AG04450 (cell line): Measurements from ENCODE around the gene UGT2A2. TPM values are rescaled to one million over a fixed set of nuclear protein-coding genes. Genes with fewer than 3 reads are reported as not detected.

Experiments used
- CTCF ChIA-PET: fragments of 300-600, 350-600 bp; formaldehyde crosslinking; extraction: SDS; loops from one replicate; lab custom pipeline; 2022; ENCODE audit warnings: antibody characterized with exemption, inconsistent platforms; lab: Charles Lee
- POLR2A ChIA-PET: fragments of 350-600 bp; formaldehyde crosslinking; extraction: SDS; loops from one replicate; lab custom pipeline; 2021; ENCODE audit warnings: antibody characterized with exemption, inconsistent platforms; lab: Yijun Ruan, JAX
- DNase-seq: peaks from one replicate; pipeline ENCODE4 v3.0.0-alpha.2; 2011; ENCODE audit warnings: low read depth, low spot score
- H3K27ac ChIP-seq: one replicate; pipeline ENCODE4 v1.5.1; 2012; ENCODE audit warnings: low read depth, low read length, control low read depth
- H3K27me3 ChIP-seq: one replicate; pipeline ENCODE4 v1.6.0; 2012; ENCODE audit warnings: low read length; ENCODE audit not compliant: control insufficient read depth, insufficient read depth
- H3K4me3 ChIP-seq: 2 replicates; pipeline ENCODE4 v1.5.1; 2011; ENCODE audit warnings: mild to moderate bottlenecking, low read depth, low read length, control low read depth
- H3K9me3 ChIP-seq: 2 replicates; pipeline ENCODE4 v1.5.1; 2012; ENCODE audit warnings: low read length; ENCODE audit not compliant: control insufficient read depth, insufficient read depth
- CTCF ChIP-seq: IDR thresholded peaks from 2 replicates; pipeline ENCODE4 v1.5.1; 2011; ENCODE audit warnings: low read depth, low read length, control low read depth, inconsistent platforms
- polyA plus RNA-seq: library from polyadenylated mRNA; depleted of rRNA; stranded (reverse); fragments of >200 nt; gene quantifications from 2 replicates; pipeline ENCODE4 v1.2.3, GENCODE V29; 2011

The UGT2A2 gene
- polyA plus RNA-seq, 1 experiment = not detected

DNA sequence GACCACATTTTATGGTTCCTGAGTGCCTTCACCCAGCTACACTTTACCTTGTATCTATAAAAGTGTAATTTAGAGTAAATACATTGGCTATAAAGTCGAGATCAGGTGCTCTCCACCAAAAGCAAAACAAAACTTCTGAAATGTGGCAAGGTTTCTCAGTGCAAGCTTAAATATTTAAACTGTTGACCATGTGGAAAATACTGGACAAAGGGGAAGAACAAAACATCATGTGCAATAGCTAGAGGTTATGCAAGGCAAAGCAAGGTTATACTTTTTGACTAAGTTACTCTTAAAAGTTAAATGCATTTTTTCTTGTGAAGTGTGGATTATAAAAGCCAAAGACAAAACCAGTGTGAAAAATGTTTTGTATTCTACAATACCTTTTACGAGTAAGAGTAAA lies 55.9 kb downstream of the UGT2A2 start:
- POLR2A ChIA-PET = no interaction called here
- Histone ChIP-seq H3K9me3 (no peaks in the 10 kb centered on the region), H3K27me3 (no peaks in the 10 kb centered on the region), H3K27ac (no peak overlapping the region), H3K4me3 (no peak overlapping the region)
- no peak for TF ChIP-seq CTCF
- DNase-seq = no peak
- CTCF ChIA-PET = no interaction called here

- no peak overlapping the region for H3K4me3 ChIP-seq
- H3K9me3 ChIP-seq = peaks cover 7% of the 10 kb centered on the region; the same call in 1 of the 2 replicates
- ChIA-PET CTCF (no interaction called here), POLR2A (no interaction called here)
- H3K27ac ChIP-seq = no peak overlapping the region
- TF ChIP-seq CTCF = no peak
- no peaks in the 10 kb centered on the region for H3K27me3 ChIP-seq
- no peak for DNase-seq
Observed at GRCh38 chr4:69577245-69577644, 62.2 kb downstream of the UGT2A2 start.

- ChIA-PET CTCF (no interaction called here), POLR2A (no interaction called here)
- Histone ChIP-seq H3K4me3 (no peak overlapping the region), H3K27me3 (no peaks in the 10 kb centered on the region), H3K27ac (no peak overlapping the region), H3K9me3 (peaks cover 7% of the 10 kb centered on the region; the same call in 1 of the 2 replicates)
- DNase-seq = no peak
- TF ChIP-seq CTCF = no peak
Observed at GRCh38 chr4:69576251-69576877, 63.1 kb downstream of the UGT2A2 start.

DNA sequence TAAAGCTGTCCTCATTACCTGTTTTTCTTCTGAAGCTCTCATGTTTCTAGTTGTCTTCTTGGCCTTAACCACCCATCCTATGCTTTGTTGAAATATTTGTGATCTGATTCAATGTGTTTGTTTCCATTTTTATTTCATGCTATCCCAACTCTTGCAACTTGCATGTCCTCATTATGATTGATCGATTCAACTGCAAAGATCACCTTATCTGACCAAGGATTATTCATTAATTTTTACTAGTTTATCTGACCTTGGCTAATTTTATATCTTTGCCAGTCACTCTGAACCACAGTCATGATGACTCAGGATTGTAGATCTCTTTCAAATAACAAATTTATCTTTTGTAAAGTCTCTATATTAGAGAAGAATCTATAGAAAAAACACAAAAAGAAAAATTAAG lies 70.7 kb downstream of the UGT2A2 start:
- DNase-seq = no peak
- ChIA-PET CTCF (no interaction called here), POLR2A (no interaction called here)
- Histone ChIP-seq H3K27me3 (no peaks in the 10 kb centered on the region), H3K27ac (no peak overlapping the region), H3K4me3 (no peak overlapping the region), H3K9me3 (no peaks in the 10 kb centered on the region)
- TF ChIP-seq CTCF = no peak

GRCh38 chr4:69563424-69563823 lies 76.0 kb downstream of the UGT2A2 start:
- no peaks in the 10 kb centered on the region for H3K9me3 ChIP-seq
- no peak overlapping the region for H3K27ac ChIP-seq
- no peak overlapping the region for H3K4me3 ChIP-seq
- DNase-seq = no peak
- POLR2A ChIA-PET = no interaction called here
- H3K27me3 ChIP-seq = no peaks in the 10 kb centered on the region
- TF ChIP-seq CTCF = no peak
- CTCF ChIA-PET = no interaction called here
